Ishikawa (cell line): ENCODE measurements around the gene DGKA.

Experiments used
- EP300 ChIP-seq: IDR thresholded peaks from 2 replicates; pipeline ENCODE4 v1.6.1; 2012; ENCODE audit warnings: borderline replicate concordance
- MAX ChIP-seq: IDR thresholded peaks from 2 replicates; pipeline ENCODE4 v1.6.1; 2012
- RAD21 ChIP-seq: IDR thresholded peaks from 2 replicates; pipeline ENCODE4 v1.6.1; 2012; ENCODE audit warnings: low read depth

GRCh38 chr12:55996715-55997534 lies 66.0 kb downstream of the DGKA start, which contains the start of gene SUOX:
- TF ChIP-seq RAD21 (no peak), EP300 (no peak), MAX (peak; percentile 23; the same call in 1 of the 2 replicates)
